ENCODE measurements around the gene ATP8A2.

ATP8A2 gene

DNA sequence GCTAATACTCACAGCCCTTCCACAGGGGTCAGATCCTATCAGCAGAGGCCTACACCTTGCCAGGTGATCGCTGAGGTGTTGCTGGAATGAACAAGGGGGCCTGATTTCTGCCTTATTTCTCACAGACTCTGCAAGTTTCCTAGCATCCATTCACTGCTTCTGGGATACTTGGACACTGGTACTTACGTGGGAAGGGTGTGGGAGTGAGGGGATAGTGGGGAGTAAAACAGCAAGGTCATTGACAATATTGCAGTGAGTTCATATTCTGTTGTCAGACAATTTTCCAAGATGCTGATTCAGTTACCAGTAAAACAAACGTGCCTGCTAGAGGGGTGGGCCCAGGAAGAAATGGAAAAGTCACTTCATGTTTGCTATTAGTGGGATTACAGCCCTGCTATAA, 403.5 kb downstream of the ATP8A2 start:
- no peak for DNase-seq (ENCODE audit: low read depth)
- no peak overlapping the region for H3K4me3 ChIP-seq (ENCODE audit: low read depth, low read length)
- TF ChIP-seq CTCF (conservative IDR thresholded peaks at IDR 0.05; ENCODE audit: low read depth, low read length), result no peak

- no peak for DNase-seq (ENCODE audit: low read depth)
- no peak overlapping the region for H3K4me3 ChIP-seq (ENCODE audit: low read depth, low read length)
- TF ChIP-seq CTCF (conservative IDR thresholded peaks at IDR 0.05; ENCODE audit: low read depth, low read length), result no peak
Observed at GRCh38 chr13:25775986-25776385, 404.2 kb downstream of the ATP8A2 start.

- no peak for DNase-seq (ENCODE audit: low read depth)
- no peak for TF ChIP-seq CTCF (conservative IDR thresholded peaks at IDR 0.05; ENCODE audit: low read depth, low read length)
- H3K4me3 ChIP-seq (ENCODE audit: low read depth, low read length), result no peak overlapping the region
Observed at GRCh38 chr13:25776722-25777121, 404.9 kb downstream of the ATP8A2 start.

GRCh38 chr13:25777509-25777908, 405.7 kb downstream of the ATP8A2 start:
- DNase-seq (ENCODE audit: low read depth), result no peak
- no peak overlapping the region for H3K4me3 ChIP-seq (ENCODE audit: low read depth, low read length)
- no peak for TF ChIP-seq CTCF (conservative IDR thresholded peaks at IDR 0.05; ENCODE audit: low read depth, low read length)

GRCh38 chr13:25778365-25778764, 406.6 kb downstream of the ATP8A2 start:
- no peak for TF ChIP-seq CTCF (conservative IDR thresholded peaks at IDR 0.05; ENCODE audit: low read depth, low read length)
- no peak overlapping the region for H3K4me3 ChIP-seq (ENCODE audit: low read depth, low read length)
- no peak for DNase-seq (ENCODE audit: low read depth)

GRCh38 chr13:25778808-25779305, 407.1 kb downstream of the ATP8A2 start:
- no peak for DNase-seq (ENCODE audit: low read depth)
- TF ChIP-seq CTCF (conservative IDR thresholded peaks at IDR 0.05; ENCODE audit: low read depth, low read length), result no peak
- no peak overlapping the region for H3K4me3 ChIP-seq (ENCODE audit: low read depth, low read length)

- no peak overlapping the region for H3K4me3 ChIP-seq (ENCODE audit: low read depth, low read length)
- no peak for DNase-seq (ENCODE audit: low read depth)
- TF ChIP-seq CTCF (conservative IDR thresholded peaks at IDR 0.05; ENCODE audit: low read depth, low read length), result no peak
Observed at GRCh38 chr13:25783076-25783475, 411.3 kb downstream of the ATP8A2 start.

Data from choroid plexus epithelial cell (primary cell).